UCSD-AML1 (cell line): ENCODE results near the gene LAMB4.
"Not testable (repeated sequence)": the region's sequence is repeated elsewhere in the genome, so short reads cannot be mapped to it uniquely, and the experiment has no call there.

Experiments
- DNase-seq: peaks from one replicate; lab custom pipeline; 2025; ENCODE audit not compliant: unreplicated experiment; lab: John Stamatoyannopoulos, UW

The LAMB4 gene

DNA sequence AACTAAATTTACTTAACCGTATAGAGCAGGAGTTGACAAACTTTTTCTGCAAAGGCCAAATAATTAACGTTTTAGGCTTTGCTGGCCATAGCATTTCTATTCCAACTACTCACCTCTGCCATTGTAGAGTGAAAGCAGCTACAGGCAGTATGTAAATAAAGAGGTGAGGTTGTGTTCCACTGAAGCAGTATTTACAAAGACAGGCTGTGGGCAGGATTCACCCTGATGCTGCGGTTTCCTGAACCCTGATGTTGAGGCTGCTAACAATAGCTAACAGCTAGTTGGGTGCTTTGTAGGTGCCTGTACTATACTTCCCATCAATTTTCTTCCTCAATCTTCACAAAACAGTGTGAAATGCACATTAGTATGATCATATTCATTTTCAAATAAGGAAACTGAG lies 80.2 kb downstream of the LAMB4 start:
- DNase-seq, result no peak

DNA sequence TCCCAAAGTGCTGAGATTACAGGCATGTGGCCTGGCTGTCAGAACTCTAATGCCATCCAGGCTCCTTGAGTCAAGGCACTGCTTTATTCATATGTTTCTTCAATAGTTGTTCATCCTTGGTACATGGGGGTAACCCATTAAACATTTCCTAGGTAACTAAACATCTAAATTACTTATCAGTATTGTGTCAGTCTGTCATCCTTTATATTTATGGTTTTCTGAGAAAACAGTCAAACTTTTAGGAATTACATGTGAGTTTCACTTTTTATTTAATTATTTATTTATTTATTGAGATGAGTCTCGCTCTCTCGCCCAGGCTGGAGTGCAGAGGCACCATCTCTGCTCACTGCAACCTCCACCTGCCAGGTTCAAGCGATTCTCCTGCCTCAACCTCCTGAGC lies 81.7 kb downstream of the LAMB4 start:
- no peak for DNase-seq

DNA sequence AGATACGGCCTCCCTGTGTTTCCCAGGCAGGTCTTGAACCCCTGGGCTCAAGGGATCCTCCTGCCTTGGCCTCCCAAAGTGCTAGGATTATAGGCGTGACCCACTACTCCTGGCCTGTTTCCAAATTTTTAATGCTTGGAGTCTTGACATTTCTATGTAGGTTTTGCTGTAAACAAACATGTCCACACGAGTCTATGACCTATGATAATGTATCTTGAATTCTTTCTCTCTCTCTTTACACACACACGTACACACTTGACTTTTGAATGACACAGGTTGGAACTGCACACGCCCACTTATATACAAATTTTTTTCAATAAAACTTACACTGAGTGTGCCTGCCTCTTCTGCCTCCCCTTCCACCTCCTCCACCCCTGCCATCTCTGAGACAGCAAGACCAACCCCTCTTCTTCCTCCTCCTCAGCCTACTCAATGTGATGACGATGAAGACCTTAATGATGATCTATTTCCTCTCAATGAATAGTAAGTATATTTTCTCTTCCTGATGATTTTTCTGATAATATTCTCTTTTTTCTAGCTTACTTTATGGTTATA lies 83.1 kb downstream of the LAMB4 start:
- DNase-seq, result no peak

DNA sequence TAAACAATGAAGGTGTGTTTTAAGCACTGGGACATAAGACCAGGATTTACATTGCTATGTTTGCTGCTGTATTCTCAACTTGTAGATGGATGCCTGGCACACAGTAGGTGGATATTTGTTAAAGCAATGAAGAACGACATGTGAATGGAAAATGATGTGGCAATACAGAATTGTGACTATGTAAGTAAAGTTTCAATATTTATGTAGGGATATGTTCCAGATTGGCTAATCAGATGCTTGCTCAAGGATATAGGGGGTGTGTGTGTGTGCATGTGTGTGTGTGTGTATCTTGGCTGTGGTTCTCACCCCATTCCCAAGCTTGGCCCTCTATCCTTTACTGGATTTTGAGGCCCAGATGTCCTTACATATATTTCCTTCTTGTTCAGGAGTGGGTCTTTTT lies 84.5 kb downstream of the LAMB4 start:
- no peak for DNase-seq

DNA sequence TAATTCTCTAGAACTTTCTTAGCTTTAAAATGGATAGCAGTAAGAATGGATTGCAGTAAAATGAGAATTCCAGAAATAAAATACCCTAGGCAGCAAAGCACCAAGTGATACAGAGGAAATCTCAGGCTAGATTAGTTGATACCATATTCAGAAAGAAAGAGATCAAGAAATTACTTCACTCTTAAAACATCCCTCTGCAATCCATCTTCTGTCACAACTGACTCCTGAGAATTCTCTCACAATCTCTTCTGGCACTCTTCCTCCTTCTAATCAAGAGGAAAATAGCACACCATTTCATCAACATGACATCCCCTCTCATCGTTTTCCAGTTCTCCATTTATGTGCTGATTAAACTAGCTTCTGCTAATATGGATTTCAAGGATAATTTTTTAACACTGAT lies 85.0 kb downstream of the LAMB4 start:
- DNase-seq, result no peak

DNA sequence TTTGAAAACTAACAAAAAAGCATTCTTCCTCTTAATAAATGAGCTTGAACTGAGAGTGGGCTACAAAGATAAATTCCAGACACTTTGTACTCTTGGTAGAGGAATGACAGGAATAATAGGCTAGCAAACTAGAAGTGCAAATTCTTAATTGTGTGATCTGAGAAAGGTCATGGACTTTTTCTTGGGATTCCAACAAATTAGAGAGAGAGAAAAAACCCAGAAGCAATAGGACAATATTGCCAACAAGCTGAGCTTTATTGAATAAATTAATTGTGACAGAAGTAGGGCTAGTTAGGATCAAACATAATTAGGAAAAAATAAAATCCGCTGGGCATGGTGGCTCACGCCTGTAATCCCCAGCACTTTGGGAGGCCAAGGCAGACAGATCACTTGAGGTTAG lies 85.8 kb downstream of the LAMB4 start:
- DNase-seq, result no peak

DNA sequence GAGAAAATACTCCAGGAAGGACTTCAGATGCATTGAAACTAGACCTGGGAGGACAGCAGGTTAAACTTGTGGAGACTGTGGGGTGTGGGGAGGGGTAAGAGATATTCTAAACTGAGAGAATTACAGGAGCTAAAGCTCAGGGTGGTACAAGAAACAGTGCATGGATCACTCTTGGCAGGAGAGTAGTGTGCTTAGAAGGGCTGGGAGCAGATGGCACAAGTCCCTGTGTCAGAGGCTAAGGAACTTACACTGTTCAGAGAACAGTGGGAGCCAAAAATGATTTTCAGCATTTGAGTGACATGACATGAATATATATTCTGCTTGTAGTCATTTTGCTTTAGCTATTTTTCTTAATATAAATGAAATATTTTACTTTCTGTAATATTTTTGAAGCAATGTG lies 91.2 kb downstream of the LAMB4 start:
- no peak for DNase-seq

DNA sequence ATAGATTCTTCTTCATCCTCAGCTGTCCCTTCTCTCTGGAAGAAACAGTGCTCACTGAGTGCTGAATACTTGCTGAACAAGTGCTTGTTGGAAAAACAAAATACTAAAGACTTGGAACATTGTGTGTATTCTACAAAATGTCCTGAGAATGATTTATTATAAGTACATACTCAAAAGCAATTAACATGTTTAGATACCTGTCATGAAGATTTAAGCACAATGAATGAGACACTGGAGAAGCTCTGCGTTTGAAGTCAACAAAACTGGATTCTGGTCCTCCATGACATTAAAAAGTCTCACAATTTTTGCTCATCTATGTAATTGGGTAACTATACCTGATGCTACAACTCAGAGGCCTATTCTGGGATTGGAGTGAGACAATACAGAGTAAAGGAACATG lies 92.4 kb downstream of the LAMB4 start:
- no peak for DNase-seq

DNA sequence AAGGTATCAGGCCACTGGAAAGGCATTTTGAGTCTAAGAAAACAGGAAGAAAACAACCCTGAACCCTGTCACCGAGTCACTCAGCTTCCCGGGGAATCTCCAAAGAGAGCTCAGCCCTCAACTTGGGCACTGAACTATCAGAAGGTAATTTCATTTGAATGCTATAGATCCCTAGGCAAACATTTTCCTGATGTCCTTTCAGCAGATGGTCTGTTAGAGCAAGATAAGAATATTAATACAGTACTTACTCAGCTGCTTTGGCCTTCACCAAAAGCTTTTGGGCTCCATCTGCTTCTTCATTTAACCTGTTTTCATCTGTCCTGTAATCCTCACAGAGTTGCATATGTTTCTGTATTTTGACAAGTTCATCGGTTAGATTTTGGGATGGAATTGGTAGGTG lies 93.0 kb downstream of the LAMB4 start:
- DNase-seq, result no peak

DNA sequence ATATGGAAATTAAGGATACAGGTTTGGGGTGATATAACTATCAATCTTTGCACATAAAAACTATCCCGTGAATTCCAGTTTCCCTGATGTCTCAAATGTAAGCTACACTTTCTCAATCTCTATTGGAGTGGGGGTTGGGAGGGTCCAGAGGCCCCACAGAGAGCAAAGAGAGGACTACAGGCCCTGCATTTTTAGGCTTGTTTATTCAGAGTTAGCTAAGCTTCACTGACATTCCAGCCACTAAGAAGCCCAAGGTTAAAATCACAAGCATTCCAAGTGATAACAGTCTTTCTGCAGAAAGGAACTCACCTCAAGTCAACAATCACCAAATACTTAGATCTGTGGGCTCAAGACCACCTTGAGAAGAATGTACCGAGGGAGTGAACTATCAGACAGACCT lies 95.6 kb downstream of the LAMB4 start:
- DNase-seq, result no peak

DNA sequence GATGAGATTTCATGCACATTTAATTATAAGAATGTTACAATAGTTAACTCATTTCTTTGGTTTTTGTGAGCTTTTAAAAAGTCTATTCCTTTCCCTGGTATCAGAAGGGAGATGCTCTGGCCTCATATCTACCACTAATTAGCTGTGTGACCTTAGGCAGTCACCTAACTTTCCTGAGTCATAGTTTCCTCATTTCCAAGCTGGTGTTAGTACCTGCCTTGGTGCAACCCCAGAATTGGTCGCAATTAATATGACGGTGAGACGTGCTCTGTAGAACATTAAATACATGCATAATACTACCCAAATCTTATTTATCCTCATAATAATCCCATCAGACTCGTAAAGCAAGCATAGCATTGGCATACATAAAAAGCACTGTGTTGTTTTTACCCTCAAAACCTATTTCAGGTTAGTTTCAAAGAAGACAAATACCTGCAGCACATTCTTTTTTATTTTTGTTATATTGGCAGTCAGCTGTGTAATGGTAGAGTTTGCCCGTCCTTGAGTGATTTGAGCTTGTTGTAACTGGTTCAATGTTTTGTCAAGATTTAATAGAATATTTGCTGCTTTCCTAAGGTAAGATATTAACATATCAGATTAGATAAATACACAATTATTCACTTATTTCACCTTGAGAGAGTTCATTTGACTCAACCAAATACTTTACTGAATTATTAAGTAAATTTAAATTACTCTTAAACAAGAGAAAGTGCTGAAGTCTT lies 96.2 kb downstream of the LAMB4 start:
- no peak for DNase-seq

DNA sequence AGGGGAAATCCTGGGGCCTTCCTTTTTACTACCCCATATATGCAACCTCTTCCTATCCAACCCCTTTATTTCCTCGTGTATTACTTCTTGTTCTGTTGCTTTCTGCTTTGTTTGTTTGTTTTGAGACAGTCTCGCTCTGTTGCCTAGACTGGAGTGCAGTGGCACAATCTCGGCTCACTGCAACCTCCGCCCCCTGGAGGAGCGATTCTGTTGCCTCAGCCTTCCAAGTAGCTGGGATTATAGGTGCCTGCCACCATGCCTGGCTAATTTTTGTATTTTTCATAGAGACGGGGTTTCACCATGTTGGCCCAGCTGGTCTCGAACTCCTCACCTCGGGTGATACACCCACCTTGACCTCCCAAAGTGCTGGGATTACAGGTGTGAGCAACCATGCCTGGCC lies 96.9 kb downstream of the LAMB4 start:
- DNase-seq, result not testable (repeated sequence)

DNA sequence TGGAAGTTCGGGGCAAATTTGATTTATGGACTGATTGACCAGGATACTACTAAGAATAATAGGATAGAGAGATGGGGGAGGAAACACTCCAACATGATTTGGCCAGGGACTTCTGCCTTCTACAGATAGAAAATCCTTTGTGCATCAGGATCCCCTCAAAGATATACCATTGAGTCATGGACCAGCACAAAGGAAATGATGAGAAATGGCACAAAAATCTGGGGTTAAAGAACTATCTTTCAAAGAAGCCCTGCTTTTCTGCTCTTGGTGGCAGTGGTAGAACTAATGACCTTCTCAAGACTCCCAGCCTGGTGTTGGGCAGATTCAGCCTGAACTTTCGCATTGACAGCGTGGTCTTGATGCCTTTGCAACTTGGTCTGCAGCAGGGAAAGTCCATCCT lies 99.6 kb downstream of the LAMB4 start:
- no peak for DNase-seq

DNA sequence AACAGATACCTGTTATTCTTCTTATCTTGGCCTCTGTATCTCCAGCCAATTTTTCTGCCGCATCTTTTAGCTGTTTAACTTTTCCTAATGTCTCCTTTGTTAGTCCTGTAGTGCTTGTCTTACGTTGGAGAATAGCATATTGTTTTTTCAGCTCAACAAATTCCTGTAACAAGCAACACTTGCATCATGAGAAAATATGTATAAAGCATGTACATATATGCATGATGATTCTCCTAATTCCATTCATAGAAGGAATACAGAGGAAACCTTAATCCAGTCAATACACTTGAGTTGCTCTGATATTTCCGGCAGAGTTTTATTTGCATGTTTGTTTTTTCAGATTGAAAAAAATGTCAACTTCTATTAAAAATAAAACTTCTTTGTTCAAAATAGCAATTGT lies 101.1 kb downstream of the LAMB4 start:
- DNase-seq, result no peak

DNA sequence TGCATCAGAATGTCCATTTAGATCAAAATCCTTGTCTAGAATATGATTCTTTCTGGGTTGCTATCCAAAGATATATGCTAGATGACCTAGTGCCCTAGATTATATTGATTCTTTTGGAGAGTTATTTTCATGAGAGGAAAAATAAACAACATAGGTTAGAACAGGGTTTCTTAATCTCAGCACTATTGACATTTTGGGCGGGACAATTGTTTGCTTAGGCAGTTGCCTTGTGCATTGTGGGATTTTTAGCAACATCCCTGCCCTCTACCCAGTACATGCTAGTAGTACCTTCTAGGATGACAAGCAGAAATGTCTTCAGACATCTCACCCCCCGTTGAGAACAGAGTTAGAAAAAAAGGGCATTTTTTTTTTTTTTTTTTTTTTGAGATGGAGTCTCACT lies 102.0 kb downstream of the LAMB4 start:
- DNase-seq, result no peak

DNA sequence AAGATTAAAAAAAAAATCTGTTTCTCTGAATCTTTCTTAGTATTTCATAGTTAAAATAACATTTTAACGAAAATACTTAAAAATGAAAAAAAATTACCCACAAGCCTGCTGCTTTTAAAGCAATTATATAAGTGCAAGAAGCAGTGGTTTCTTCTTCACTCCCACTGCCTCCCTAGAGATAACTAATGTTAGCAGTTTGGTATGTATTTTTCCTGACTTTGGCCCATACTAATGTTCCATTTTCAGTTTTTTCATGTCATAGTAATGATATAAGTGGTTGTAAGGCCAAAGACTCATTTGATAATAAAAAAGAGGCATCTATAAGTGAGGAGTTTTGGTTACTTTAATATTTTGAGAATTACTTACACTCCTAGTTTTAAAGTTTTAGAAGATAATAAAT lies 102.9 kb downstream of the LAMB4 start:
- DNase-seq, result no peak

DNA sequence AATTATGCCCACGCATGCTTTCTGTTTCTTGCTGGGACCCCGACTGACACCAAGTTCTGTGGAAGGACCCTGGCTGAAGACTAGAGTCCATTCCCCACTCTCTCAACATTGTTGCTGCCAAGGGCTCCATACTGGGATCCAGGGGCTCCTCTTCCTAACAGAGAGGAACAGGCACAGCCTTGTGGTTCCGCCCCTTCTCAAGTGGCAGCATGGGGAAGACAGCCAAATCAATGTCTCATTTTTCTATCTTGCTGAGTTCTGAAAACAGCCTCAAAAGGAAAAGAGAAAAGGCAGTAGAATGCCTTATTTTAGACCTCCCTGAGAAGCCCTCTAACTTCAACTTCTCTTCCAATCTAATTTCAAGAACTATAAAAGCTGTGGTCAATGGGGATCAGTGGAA lies 103.5 kb downstream of the LAMB4 start:
- no peak for DNase-seq

DNA sequence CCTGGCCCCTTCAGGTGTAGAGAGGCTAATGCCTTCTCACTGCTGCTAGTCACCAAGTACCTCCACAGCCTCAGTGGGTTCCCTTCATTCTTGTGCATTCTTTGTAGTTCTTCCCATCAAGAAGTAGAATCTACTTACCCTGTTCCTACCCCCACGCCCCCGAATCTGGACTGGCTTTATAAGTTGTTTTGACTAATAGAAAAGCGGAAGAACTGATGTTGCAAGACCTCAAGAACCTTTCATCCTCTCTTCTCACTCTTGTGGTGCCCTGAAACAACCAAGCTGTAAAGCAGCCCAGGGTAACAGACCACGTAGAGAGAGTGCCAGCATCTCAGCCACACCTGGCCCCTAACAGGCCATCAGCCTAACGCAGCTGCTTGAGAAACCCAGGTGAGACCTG lies 104.0 kb downstream of the LAMB4 start:
- no peak for DNase-seq

DNA sequence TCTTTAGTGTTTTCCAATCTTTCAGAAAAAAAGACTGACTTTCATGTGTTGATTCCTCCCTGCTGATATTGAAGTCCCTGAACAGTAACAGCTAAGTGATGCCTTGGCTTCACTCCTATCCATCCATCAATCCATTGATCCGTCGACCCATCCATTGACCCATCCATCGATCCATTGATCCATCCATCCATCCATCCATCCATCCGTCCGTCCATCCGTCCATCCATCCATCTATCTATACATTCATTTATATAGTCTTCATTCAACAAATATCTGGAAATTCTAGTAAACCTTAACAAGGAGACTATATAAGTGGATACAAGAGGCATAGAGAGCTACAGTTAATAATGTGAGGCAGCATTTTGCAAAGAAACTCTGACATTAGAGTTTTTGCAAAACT lies 105.6 kb downstream of the LAMB4 start:
- DNase-seq, result no peak

DNA sequence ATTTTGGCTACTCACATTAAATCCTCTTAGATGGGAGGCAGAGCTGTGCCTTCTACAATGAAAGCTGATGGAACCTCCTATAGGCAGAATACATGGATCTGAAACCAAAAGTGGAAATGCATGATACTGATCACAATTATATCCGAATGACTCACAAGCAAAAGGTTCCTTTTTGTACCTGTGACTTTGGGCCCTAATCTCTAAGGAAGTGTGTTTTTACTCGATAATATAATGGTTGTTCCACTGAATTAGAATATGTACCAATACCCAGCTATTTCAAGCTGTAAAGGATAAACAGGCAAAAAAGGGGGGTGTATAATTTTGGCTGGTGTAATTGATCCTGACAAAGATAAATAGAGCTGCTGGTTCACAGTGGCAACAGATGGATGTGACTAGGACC lies 109.6 kb downstream of the LAMB4 start:
- no peak for DNase-seq

DNA sequence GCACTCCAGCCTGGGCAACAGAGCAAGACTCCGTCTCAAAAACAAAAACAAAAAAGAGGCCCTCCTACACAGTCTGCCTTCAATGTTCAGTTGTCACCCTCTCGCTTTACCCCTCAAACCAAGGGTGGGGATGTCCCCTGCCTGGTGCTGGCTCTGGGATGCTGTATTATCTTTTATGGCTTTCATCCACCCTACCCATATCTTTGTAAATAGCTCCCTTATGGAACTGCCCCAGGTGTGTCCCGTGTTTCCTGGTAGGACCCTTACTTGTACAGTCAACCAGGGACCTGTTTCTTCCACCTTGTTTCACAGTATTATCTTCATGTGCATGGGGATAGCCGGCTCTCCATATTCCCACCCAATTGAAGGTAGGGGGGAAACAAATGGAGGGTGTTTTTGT lies 111.5 kb downstream of the LAMB4 start:
- DNase-seq, result no peak

DNA sequence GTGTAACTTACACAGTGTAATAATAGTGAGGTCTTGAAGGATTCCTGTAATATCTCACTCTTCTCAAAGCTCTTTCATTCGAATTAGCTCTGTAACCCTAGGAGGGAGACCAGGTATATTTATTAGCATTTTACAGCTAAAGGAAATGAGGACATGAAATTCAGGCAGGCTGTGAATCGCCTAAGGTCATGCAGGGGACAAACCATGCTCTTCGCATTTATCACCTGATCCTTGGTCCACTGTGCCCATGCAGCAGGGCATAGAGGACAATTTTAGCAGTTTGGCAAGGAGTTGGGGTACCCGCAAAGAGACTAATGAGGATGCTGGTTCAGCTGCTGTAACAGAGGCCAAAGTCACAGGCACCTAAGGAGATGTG lies 112.4 kb downstream of the LAMB4 start:
- DNase-seq, result no peak
